ENCODE measurements around the gene ITFG1.
"Not testable (repeated sequence)": the region's sequence is repeated elsewhere in the genome, so short reads cannot be mapped to it uniquely, and the experiment has no call there.

The ITFG1 gene

DNA sequence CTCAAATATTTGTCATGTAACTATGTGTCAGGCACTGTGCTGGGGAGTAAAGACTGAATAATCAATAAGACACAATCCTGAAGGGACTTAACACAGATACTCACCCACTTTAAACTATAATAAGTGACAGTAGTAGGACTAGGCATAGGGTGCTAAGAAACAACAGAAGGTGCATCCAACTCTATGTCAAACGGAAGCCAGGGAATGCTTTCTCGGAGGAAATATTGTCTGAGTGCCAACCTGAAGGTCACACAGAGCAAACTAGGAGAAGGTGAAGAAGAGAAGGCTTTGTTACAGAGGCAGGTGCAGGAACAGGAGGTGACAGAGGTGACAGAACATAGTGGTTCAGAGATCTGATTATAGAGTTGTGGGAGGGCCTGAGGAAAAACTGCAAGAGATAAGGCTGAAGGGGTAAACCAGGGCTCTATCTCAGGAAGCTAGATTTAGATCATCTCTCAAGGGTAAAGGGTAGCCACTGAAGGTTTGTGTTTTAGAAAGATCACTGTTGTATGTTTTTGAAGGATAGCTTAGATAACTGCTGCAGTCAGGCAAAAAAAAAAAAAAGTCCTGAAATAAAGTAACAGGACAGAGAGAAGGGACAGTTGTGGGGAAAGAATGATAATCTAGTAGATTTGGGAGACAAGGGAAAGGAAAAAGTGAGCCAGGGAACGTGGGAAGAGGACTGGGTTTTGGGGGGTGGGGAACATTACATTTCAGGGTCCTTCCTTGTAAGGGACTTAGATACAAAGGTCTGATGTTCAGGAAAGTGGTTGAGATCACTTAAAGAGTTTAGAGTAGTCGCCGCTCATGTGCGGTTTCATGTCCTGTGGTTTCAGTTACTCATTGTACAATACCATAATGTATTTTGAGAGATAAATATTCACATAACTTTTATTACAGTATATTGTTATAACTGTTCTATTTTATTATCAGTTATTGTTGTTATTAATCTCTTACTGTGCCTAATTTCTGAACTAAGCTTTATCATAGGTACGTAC, 231.5 kb downstream of the ITFG1 start:
- no peak for DNase-seq

DNA sequence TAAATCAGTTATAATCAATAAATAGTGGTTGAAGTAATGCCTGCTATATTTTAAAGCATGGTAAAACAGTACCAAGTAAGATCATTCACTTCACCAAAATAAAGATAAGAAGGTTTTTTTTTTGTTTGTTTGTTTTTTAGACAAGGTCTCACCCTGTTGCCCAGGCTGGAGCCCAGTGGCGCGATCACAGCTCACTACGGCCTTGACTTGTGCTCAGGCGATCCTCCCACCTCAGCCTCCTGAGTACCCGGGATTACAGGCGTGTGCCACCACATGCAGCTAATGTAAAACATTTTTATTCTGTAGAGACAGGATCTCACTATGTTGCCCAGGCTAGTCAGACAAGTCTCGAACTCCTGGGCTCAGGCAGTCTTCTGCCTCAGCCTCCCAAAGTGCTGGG, 232.6 kb downstream of the ITFG1 start:
- DNase-seq, result no peak

DNA sequence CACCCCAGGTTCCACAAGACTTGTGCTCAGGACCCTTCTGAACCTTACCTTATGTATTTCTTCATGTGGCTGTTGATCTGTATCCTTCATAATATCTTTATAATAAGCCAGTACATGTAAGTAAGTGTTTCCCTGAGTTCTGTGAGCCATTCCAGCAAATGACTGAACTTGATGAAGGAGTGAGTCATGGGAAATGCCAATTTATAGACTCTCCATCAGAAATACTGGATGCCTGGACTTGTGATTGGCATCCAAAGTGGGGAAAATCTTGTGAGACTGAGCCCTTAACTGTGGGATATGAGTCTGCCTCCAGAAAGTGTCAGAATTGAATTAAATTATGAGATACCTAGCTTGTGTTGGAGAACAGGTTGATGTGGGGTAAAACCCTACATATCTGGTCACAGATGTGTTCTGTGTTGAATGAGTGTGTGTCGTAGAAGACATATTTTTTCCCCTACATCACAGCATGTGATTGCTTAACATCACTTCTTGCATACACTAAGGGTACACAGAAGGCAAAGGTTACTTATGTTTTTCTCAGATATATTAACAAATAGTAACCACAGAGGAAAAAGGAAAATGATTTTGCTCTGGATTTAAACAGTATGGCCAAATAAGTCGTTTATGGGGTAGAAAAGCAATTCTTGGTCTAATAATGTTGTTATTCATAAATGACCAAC, 247.0 kb downstream of the ITFG1 start:
- no peak for DNase-seq

DNA sequence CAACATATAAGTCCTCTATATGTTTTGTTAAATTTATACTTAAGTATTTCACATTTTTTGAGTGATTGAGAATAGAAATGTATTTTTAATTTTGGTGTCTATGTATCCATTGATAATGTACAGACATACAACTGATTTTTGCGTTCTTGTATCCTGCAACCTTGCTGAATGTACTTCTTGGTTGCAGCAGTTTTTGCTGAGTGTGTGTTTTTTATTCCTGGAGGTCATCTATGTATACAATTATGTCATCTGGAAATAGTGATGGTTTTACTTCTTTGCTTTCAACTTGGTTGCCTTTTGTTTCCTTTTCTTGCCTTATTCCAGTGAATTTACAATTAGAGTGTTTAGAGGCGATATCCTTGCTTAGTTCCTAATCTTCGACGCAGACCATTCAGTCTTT, 249.6 kb downstream of the ITFG1 start:
- no peak for DNase-seq

DNA sequence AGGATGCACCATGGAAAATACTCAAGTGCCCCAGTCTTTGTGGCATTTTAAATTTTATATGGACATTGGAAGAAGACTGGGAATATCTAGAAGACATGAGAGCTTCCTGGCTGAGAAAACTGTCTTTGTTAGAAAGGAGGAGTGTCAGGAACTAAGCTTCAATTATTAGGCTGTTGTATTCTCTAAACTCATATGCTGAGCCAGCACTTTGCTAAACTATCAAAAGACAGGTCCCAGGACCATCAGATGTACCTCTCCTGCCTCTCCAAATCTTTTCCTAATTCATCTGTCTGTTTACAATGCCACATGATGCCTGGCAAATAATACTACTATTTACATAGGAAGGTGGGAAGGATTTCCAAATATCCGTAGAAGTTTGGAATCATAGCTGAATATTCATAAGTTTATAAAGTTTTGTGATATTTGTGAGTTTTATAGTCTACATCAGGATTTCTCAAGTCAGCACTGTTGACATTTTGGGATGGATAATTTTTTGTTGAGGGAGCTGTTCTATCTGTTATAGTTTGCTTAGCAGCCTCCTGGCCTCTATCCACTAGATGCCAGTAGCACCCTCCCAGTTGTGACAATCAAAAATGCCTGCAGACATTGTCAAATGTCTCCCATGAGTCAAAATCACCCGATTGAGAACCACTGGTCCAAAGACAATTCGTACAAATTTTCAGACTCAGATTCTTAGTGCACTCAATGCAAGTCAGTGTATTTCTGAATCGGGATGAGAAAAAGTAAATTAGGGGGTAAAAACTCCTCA, 255.9 kb downstream of the ITFG1 start:
- no peak for DNase-seq

DNA sequence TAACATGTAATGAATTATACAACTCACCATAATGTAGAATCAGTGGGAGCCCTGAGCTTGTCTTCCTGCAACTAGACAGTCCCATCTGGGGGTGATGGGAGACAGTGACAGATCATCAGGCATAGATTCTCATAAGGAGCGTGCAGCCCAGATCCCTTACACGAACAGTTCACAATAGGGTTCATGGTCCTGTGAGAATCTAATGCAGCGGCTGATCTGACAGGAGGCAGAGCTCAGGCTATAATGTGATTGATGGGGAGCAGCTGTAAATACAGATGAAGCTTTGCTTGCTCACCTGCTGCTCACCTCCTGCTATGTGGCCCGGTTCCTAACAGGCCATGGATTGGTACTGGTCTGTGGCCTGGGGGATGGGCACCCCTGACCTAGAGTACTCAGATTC, 257.4 kb downstream of the ITFG1 start:
- DNase-seq, result not testable (repeated sequence)

DNA sequence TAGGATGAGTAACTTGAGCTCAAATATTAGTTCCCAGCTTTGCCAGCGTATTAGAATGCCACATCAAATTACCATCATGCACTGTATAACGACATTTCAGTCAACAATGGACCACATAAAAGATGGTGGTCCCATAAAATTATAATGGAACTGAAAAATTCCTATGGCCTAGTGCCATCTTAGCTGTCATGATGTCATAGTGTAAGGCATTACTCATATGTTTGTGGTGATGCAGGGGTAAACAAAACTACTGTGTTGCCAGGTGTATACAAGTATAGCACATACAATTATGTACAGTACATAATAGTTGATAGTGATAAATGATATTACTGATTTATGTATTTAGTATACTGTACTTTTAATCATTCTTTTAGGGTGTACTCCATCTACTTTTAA, 262.7 kb downstream of the ITFG1 start:
- no peak for DNase-seq

DNA sequence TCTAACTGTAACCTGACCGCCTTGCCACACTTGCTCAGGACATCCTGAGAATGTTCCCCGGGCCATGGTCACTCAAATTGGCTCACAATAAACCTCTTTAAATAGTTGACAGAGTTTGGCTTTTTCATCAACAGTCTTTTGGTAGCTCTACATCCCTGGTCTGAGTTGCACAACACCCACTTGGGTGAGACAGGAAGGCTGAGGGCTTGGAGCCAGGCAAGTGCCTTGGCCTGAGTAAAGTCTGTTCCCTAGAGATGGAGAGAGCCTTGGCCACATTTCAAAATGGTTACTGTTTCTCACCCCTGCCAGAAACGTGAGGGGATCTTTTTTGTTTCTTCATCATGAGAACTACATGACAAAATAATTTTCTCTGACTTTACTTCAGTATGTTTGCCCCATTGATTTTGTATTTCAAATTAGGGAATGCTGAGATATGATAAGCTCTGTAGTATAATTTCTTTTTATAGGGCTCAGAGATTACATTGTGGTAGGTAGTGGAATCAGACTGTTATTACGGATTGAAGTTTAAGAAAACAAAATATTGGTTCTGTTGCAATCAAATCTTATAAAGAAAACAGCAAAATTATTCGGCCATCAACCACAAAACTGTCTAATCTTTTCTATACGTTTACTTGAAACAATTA, 263.2 kb downstream of the ITFG1 start:
- no peak for DNase-seq

DNA sequence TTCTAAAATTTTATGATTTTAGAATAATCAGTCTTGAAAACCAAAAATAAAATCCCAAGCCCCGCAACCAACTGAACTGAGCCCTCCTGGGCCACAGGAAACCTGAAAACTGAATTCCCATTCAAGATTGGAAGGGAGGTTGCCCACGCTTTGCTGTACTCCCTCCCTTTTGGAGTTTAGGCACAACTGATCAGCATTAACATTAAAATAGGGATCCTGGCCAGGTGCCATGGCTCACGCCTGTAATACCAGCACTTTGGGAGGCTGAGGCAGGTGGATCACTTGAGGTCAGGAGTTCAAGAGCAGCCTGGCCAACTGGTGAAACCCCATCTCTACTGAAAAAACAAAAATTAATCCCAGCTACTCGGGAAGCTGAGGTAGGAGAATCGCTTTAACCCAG, 264.4 kb downstream of the ITFG1 start:
- DNase-seq, result no peak

DNA sequence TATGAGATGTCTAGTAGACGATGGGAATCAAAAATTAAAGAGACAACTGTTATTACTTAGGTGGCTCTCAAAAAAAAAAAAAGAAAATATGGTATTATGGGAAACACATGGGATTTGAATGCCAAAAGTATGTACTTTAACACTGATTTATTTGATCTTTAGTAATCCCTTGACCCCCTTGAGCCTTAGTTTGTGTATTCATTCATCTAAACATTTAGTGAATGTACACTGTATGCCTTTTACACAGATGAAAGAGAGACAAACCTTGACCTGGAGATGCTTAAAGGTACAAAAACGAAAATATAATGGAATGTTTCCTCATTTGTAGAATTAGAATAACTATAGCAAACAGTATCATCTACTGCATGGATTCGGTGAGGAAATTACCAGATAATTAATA, 278.5 kb downstream of the ITFG1 start:
- no peak for DNase-seq

DNA sequence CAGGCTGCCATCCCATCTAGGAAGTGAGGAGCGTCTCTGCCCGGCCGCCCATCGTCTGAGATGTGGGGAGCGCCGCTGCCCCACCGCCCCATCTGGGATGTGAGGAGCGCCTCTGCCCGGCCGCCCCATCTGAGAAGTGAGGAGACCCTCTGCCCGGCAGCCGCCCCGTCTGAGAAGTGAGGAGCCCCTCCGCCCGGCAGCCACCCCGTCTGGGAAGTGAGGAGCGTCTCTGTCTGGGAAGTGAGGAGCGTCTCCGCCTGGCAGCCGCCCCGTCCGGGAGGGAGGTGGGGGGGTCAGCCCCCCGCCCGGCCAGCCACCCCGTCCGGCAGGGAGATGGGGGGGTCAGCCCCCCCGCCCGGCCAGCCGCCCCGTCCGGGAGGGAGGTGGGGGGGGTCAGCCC, 279.8 kb downstream of the ITFG1 start:
- DNase-seq, result not testable (repeated sequence)

DNA sequence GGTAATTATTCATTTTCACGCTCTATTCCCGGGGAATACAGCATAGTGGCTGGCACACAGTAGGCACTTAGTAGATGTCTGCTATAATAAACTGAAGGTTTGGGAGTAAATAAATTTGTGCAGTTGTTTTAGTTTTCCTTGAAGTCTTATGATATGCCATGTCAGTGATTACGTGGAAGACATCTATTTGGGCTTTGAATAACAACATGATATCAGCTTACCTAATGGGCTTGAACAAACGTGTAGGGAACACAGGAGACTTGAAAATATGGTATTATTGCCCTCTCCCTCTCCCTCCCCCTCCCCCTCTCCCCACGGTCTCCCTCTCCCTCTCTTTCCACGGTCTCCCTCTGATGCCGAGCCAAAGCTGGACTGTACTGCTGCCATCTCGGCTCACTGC, 280.8 kb downstream of the ITFG1 start:
- DNase-seq, result no peak

DNA sequence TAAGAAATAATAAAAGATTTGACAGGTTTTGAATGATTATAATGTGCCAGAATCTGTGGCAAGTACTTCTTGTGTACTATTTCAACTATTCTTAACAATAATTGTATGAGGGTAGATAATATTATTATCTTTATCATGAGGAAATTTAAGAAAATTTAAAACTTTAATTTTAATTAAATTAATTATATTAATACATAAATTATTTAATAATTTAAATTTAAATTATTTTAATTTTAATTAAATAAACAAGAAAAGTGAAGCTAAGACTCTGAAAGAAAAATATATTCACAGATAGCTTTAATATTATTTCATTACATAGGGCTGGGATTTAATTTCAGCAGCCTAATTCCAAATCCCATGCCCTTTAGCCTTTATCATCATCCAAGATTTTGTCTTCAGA, 285.7 kb downstream of the ITFG1 start:
- DNase-seq, result no peak

DNA sequence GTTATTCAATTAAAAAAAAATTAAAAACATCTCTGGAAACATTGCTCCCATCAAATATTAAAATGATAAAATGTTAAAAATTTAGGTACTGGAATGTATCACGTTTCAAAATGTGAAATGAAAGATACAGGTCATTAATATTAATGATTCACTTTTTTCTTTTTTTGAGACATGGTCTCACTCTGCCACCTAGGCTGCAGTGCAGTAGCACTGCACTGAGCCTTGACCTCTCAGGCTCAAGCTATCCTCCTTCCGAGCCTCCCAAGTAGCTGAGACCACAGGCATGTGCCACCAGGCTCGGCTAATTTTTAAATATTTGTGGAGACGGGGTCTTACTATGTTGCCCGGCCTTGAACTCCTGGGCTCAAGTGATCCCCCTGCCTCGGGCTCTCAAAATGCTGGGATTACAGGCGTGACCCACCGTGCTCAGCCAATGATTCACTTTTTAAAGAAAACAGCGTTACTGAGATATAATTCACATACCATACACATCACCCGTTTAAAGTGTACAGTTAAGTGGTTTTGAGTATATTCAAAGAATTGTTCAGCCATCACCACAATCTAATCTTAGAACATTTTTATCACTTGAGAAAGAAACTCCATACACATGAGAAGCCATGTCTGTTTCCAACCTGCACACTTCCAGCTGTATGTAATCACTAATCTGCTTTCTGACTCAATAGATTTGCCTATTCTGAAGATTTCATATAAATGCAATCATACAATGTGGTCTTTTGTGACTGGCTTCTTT, 298.0 kb downstream of the ITFG1 start:
- DNase-seq, result no peak

DNA sequence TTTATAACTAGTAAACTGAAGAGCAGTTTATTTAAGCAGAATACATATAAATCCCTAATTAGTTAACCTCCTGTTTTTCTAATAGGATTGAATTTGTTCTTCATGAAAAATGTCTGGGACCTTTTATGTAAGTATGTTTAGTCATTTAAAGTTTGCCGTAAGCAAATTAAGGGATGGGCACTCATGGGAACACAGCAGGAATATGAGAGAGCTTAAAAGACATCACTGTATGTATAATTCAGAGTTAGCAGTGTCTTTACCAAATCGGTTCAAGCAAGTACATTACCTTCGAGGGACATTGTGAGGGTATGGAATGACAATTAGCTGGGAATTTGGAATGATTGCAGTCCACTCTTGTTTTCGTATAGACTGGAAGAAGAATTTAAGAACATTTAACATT, 299.4 kb downstream of the ITFG1 start:
- DNase-seq, result no peak

DNA sequence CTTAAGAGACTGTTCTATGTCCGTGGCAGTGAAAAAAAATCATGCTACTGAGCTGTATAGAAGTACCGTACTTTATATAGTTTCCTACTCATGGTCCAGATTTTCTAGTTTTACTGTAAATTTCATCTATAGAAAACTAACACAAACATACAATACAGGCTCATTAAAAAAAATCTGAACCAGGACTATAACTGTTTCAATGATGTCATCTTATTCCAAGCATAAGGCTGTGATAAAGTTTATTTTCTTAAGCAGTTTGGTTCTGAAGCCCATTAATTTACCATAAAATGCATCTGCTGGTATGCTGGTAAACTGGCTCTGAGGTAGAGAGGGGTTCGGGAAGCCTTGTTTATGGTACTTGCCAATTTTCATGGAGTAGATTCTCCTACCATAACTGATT, 300.4 kb downstream of the ITFG1 start:
- no peak for DNase-seq

DNA sequence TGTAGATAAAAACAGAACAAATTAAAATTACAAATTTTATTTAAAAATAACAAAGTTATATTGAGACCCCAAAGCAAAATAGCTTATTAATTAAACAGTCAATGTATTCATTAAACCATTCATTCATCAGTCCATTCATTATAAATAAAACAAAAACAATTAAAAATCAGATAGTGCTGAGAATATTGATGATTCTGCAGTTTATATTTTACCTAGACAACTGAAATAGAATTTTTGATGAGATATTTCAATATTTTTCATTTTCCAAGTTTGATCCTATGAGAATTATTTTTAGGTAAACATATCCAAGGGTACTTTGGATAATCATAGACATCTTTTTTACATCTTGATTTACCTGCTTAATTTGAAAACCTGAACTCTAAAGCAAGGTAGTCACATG, 301.9 kb downstream of the ITFG1 start:
- no peak for DNase-seq

DNA sequence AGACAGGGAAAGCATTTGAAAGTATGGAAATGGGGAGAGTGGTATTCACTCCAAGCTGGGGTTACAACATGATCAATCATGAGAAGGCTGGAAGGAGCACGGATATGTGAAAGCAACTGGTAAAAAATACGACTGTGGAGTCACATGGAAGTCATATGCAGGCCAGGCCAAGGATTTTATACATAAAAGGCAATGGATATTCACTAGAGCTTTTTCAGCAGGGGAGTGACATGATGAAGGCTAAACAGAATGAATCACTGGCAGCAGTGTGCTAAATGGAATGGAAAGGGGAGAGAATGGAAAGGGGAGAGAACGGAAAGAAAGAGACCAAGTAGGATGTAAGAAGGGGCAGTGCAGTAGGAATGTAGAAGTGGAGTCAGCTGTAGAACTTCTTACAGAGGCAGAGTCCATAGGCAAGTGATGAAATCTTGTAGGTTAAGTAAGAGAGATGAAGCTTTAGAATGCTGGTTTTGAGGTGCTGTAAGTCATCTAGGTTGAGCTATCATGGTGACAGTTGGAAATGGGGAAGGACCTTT, 304.1 kb downstream of the ITFG1 start:
- no peak for DNase-seq

DNA sequence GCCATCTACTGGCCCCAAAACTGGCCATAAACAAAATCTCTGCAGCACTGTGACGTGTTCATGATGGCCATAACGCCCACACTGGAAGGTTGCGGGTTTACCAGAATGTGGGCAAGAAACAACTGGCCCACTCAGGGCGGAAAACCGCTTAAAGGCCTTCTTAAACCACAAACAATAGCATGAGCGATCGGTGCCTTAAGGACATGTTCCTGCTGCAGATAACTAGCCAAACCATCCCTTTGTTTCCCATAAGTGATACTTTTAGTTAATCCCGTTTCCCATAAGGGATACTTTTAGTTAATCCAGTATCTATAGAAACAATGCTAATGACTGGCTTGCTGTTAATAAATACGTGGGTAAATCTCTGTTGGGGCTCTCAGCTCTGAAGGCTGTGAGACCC, 308.4 kb downstream of the ITFG1 start:
- not testable (repeated sequence) for DNase-seq

DNA sequence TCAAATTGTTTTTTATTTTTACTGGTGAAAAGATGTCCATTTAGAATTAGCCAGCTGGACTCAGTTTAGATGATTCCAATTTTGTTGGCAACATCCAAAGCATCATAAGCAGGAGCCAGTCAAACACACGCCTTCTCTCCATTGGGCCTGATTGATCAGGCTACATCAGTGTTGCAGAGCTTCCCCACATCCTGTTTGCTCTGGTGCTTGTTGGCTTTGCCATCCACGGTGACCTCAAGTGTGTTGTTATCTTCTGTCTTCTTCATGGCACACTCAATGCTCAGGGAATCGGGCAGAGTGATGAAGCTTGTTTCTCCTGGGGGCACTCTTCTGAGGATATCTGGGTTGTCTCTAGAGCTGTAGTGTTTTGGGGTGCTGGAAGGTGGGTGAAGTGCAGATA, 310.8 kb downstream of the ITFG1 start:
- no peak for DNase-seq

DNA sequence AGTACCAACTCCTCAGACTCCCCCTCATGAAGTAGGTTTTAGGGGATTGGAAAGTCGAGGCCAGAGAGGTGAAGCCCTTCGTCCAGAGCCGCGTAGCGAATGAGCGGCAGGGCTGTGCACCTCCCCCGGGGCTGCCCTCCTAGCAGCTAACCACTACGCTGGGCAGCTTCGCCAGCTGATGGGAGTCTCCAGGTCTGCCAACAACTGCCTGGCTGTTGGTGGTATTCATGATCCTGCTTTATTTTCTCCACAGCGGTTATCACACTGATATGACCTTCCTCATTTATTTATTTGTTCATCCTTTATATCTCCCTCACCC, 316.3 kb downstream of the ITFG1 start:
- DNase-seq, result no peak

All from COR-L47 (cell line).